AG08395 (cell line): ENCODE data around the gene DLG5.

Source experiments
- DNase-seq: peaks from one replicate; pipeline ENCODE4 v3.0.0; 2012; ENCODE audit warnings: mixed read lengths, low spot score

Gene DLG5

GRCh38 chr10:77943121-77943901 is 16.8 kb upstream of the DLG5 start:
- DNase-seq, result peak; percentile 75

GRCh38 chr10:77941790-77942189 is 15.2 kb upstream of the DLG5 start:
- DNase-seq, result no peak

GRCh38 chr10:77940627-77941026 is 14.1 kb upstream of the DLG5 start:
- no peak for DNase-seq

GRCh38 chr10:77940225-77940624 is 13.7 kb upstream of the DLG5 start:
- DNase-seq, result no peak

- peak; percentile 36 for DNase-seq
These were observed 13.0 kb upstream of the DLG5 start for GRCh38 chr10:77939561-77940001.

GRCh38 chr10:77936697-77937567 is 10.4 kb upstream of the DLG5 start:
- no peak for DNase-seq

- no peak for DNase-seq
These were observed 5.6 kb upstream of the DLG5 start for GRCh38 chr10:77932016-77932715.

GRCh38 chr10:77927402-77928246 is 1.1 kb upstream of the DLG5 start:
- no peak for DNase-seq

- DNase-seq, result no peak
These were observed 575 bp downstream of the DLG5 start for GRCh38 chr10:77925795-77926565.

- DNase-seq, result peak; percentile 70
These were observed 1.2 kb downstream of the DLG5 start for GRCh38 chr10:77925410-77925794.

GRCh38 chr10:77922566-77923179 is 3.9 kb downstream of the DLG5 start:
- no peak for DNase-seq

- DNase-seq, result no peak
These were observed 4.5 kb downstream of the DLG5 start for GRCh38 chr10:77922055-77922454.

GRCh38 chr10:77921395-77921794 is 5.2 kb downstream of the DLG5 start:
- DNase-seq, result no peak

GRCh38 chr10:77920495-77920894 is 6.1 kb downstream of the DLG5 start:
- no peak for DNase-seq

- DNase-seq, result peak; percentile 53
These were observed 6.8 kb downstream of the DLG5 start for GRCh38 chr10:77919713-77920108.

- DNase-seq, result no peak
These were observed 11.0 kb downstream of the DLG5 start for GRCh38 chr10:77915319-77916105.

GRCh38 chr10:77913090-77913489 is 13.5 kb downstream of the DLG5 start:
- DNase-seq, result no peak

GRCh38 chr10:77912576-77912975 is 14.0 kb downstream of the DLG5 start:
- no peak for DNase-seq

GRCh38 chr10:77911535-77912123 is 14.9 kb downstream of the DLG5 start:
- peak; percentile 35 for DNase-seq
